HepG2 (cell line): Measurements from ENCODE around the gene CYP26B1. TPM values are rescaled to one million over a fixed set of nuclear protein-coding genes. Genes with fewer than 3 reads are reported as not detected.

Experiments
- CENPX ChIP-seq: sonication (generic); formaldehyde crosslinking; IDR thresholded peaks from 2 replicates; pipeline ENCODE4 v1.9.0; 2021; ENCODE audit warnings: mild to moderate bottlenecking, missing genetic modification reagents, moderate library complexity
- ERF ChIP-seq: IDR thresholded peaks from 2 replicates; pipeline ENCODE4 v1.6.1; 2018; ENCODE audit warnings: missing biosample characterization, missing genetic modification reagents
- HNRNPUL1 ChIP-seq: fragments of 200-400 bp; formaldehyde crosslinking; IDR thresholded peaks from 2 replicates; pipeline ENCODE4 v1.6.1; 2017; ENCODE audit warnings: low read depth, mild to moderate bottlenecking, low read length, moderate library complexity
- MAF1 ChIP-seq: sonication (generic); formaldehyde crosslinking; IDR thresholded peaks from 2 replicates; pipeline ENCODE4 v1.5.0; 2020; ENCODE audit warnings: missing genetic modification reagents, borderline replicate concordance
- MAX ChIP-seq: IDR thresholded peaks from 2 replicates; pipeline ENCODE4 v1.6.1; 2012; ENCODE audit warnings: inconsistent platforms
- MYPOP ChIP-seq: sonication (generic); formaldehyde crosslinking; IDR thresholded peaks from 2 replicates; pipeline ENCODE4 v1.8.1; 2023; ENCODE audit warnings: mild to moderate bottlenecking, moderate library complexity, missing genetic modification reagents
- NCOA1 ChIP-seq: sonication (generic); formaldehyde crosslinking; IDR thresholded peaks from 2 replicates; pipeline ENCODE4 v1.9.0; 2021; ENCODE audit warnings: missing genetic modification reagents
- RAD21 ChIP-seq: fragments of 450-650 bp; formaldehyde crosslinking; IDR thresholded peaks from 2 replicates; pipeline ENCODE4 v1.5.0; 2020; ENCODE audit warnings: mild to moderate bottlenecking
- THAP9 ChIP-seq: sonication (generic); formaldehyde crosslinking; IDR thresholded peaks from 2 replicates; pipeline ENCODE4; 2020; ENCODE audit warnings: missing genetic modification reagents, mild to moderate bottlenecking, borderline replicate concordance
- ZNF234 ChIP-seq: sonication (generic); formaldehyde crosslinking; conservative IDR thresholded peaks from 2 replicates; pipeline ENCODE4 v1.5.1; 2020; ENCODE audit warnings: mild to moderate bottlenecking, missing genetic modification reagents
- ZNF235 ChIP-seq: sonication (generic); formaldehyde crosslinking; IDR thresholded peaks from 2 replicates; pipeline ENCODE4 v1.8.1; 2023; ENCODE audit warnings: mild to moderate bottlenecking, missing genetic modification reagents, borderline replicate concordance
- ZNF263 ChIP-seq: sonication (generic); formaldehyde crosslinking; IDR thresholded peaks from 2 replicates; pipeline ENCODE4 v1.4.0; 2020; ENCODE audit warnings: missing genetic modification reagents
- ZNF446 ChIP-seq: sonication (generic); formaldehyde crosslinking; IDR thresholded peaks from 2 replicates; pipeline ENCODE4 v1.5.0; 2020; ENCODE audit warnings: mild to moderate bottlenecking, missing genetic modification reagents
- ZNF691 ChIP-seq: sonication (generic); formaldehyde crosslinking; IDR thresholded peaks from 2 replicates; pipeline ENCODE4 v1.4.0; 2020; ENCODE audit warnings: missing genetic modification reagents, low read depth, mild to moderate bottlenecking, borderline replicate concordance
- polyA plus RNA-seq, 8 experiments: library from polyadenylated mRNA; depleted of rRNA in 3 of 8; stranded (reverse) in 7 of 8; unstranded in 1 of 8; fragments of >200 nt; fragmentation: Illumina TruSeq in 4 of 8; extraction: Trizol in 4 of 8; gene quantifications; 2 replicates each; pipeline versions ENCODE4 v1.2.1 to v1.2.3, GENCODE V29; 2011 to 2016; ENCODE audit warnings: low read depth in 4 of 8, missing spikeins in 1 of 8, mixed read lengths in 1 of 8; ENCODE audit not compliant: insufficient read depth in 1 of 8
- total RNA-seq, 5 experiments: library from RNA; depleted of rRNA; stranded (reverse); fragments of >200 nt; fragmentation: Illumina TruSeq; extraction: Trizol; gene quantifications; 2 replicates each; pipeline ENCODE4 v1.2.3, GENCODE V29; 2016; ENCODE audit warnings: low read depth in 1 of 5
- TF ChIP-seq, protein P1 (sequence below): sonication (generic); formaldehyde crosslinking; IDR thresholded peaks from 2 replicates; pipeline ENCODE4 v1.5.0; 2020; ENCODE audit warnings: mild to moderate bottlenecking, missing genetic modification reagents, moderate library complexity
- TF ChIP-seq, protein P2 (sequence below): sonication (generic); formaldehyde crosslinking; IDR thresholded peaks from 2 replicates; pipeline ENCODE4 v1.5.0; 2020; ENCODE audit warnings: mild to moderate bottlenecking, missing genetic modification reagents

CYP26B1 gene
- total and polyA plus RNA-seq, 2 of the 13 experiments (the other 11 are each of a cell fraction or from before 2014, with no cell fraction given) = 0.05 to 0.07 TPM

DNA sequence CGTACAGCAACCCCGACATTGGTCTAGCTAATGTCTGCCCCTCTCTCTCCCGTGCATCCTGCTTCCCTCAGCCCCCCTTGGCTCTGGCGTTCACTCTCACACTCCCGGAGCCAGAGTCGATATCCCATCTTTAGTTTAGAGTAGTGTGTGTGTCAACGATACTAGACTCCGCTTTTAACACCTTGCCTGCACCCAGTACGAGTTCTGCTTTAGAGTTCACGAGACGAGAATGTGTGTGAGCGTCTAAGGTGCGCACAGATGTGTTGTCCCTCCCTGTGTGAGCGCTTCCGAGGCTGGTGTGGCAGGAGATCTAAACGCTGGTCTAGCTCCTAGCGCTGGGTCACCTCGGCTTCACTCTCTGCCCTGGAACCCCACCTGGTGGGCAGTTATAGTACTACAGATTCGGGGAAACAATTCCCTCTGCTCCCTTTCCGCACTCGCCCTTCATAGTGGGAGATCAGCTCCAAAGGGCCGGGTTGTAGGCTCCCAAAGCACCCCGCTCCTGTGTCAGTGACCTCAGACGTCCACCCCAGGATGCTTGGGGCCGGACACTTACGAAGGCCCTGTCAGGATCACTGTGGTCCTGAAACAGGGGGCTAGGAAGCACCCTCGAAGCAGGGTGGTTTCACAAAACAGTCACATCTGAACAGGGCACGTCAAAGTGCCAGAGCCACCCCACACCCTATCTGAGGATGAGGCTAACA lies 2.6 kb upstream of the CYP26B1 start (continued):
- TF ChIP-seq ZNF691 (peak; percentile 13; the same call in 1 of the 2 replicates), ZNF263 (CRISPR knock-in tag) (0 out of 2 replicates have a peak, but pooled peaks have one; percentile 4), ZNF235 (CRISPR knock-in tag) (no peak), CENPX (CRISPR knock-in tag) (no peak), MYPOP (CRISPR knock-in tag) (no peak; the same call in 1 of the 2 replicates), THAP9 (CRISPR knock-in tag) (peak; percentile 17), ZNF446 (CRISPR knock-in tag) (no peak), HNRNPUL1 (no peak), MAF1 (CRISPR knock-in tag) (no peak), ZNF234 (CRISPR knock-in tag) (no peak), MAX (peak; percentile 12; the same call in 1 of the 2 replicates), ERF (CRISPR knock-in tag) (peak; percentile 36; the same call in 1 of the 2 replicates), RAD21 (CRISPR knock-in tag) (peak; percentile 89), NCOA1 (no peak)
- TF ChIP-seq, protein P1, sequence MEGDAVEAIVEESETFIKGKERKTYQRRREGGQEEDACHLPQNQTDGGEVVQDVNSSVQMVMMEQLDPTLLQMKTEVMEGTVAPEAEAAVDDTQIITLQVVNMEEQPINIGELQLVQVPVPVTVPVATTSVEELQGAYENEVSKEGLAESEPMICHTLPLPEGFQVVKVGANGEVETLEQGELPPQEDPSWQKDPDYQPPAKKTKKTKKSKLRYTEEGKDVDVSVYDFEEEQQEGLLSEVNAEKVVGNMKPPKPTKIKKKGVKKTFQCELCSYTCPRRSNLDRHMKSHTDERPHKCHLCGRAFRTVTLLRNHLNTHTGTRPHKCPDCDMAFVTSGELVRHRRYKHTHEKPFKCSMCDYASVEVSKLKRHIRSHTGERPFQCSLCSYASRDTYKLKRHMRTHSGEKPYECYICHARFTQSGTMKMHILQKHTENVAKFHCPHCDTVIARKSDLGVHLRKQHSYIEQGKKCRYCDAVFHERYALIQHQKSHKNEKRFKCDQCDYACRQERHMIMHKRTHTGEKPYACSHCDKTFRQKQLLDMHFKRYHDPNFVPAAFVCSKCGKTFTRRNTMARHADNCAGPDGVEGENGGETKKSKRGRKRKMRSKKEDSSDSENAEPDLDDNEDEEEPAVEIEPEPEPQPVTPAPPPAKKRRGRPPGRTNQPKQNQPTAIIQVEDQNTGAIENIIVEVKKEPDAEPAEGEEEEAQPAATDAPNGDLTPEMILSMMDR (CRISPR knock-in tag) = peak; percentile 97
- TF ChIP-seq, protein P2, sequence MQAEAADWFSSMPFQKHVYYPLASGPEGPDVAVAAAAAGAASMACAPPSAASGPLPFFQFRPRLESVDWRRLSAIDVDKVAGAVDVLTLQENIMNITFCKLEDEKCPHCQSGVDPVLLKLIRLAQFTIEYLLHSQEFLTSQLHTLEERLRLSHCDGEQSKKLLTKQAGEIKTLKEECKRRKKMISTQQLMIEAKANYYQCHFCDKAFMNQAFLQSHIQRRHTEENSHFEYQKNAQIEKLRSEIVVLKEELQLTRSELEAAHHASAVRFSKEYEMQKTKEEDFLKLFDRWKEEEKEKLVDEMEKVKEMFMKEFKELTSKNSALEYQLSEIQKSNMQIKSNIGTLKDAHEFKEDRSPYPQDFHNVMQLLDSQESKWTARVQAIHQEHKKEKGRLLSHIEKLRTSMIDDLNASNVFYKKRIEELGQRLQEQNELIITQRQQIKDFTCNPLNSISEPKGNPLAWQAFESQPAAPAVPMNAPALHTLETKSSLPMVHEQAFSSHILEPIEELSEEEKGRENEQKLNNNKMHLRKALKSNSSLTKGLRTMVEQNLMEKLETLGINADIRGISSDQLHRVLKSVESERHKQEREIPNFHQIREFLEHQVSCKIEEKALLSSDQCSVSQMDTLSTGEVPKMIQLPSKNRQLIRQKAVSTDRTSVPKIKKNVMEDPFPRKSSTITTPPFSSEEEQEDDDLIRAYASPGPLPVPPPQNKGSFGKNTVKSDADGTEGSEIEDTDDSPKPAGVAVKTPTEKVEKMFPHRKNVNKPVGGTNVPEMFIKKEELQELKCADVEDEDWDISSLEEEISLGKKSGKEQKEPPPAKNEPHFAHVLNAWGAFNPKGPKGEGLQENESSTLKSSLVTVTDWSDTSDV (CRISPR knock-in tag) = no peak
